HG03066 (cell line): ENCODE results near the gene DPYSL5.
"Not testable (repeated sequence)": the region's sequence is repeated elsewhere in the genome, so short reads cannot be mapped to it uniquely, and the experiment has no call there.

Source experiments
- ATAC-seq: cut with Tn5 transposase; IDR thresholded peaks from one replicate; pipeline ENCODE4 v1.9.1; 2021; ENCODE audit warnings: low read depth; ENCODE audit not compliant: unreplicated experiment

DPYSL5 gene

GRCh38 chr2:26873286-26873983, 25.5 kb downstream of the DPYSL5 start:
- ATAC-seq = no peak

- ATAC-seq = no peak
Measured at GRCh38 chr2:26874514-26874913, 26.6 kb downstream of the DPYSL5 start.

- ATAC-seq = no peak
Measured at GRCh38 chr2:26875065-26875634, 27.2 kb downstream of the DPYSL5 start.

- no peak for ATAC-seq
Measured at GRCh38 chr2:26875808-26876207, 27.9 kb downstream of the DPYSL5 start.

GRCh38 chr2:26876260-26876659, 28.3 kb downstream of the DPYSL5 start:
- no peak for ATAC-seq

- no peak for ATAC-seq
Measured at GRCh38 chr2:26877276-26877675, 29.3 kb downstream of the DPYSL5 start.

GRCh38 chr2:26880161-26880560, 32.2 kb downstream of the DPYSL5 start:
- no peak for ATAC-seq

GRCh38 chr2:26880910-26881435, 33.0 kb downstream of the DPYSL5 start:
- ATAC-seq = no peak

- not testable (repeated sequence) for ATAC-seq
Measured at GRCh38 chr2:26882220-26882619, 34.3 kb downstream of the DPYSL5 start.

GRCh38 chr2:26883956-26884355, 36.0 kb downstream of the DPYSL5 start:
- ATAC-seq = no peak

GRCh38 chr2:26884486-26884885, 36.6 kb downstream of the DPYSL5 start:
- ATAC-seq = no peak

GRCh38 chr2:26885651-26886329, 37.9 kb downstream of the DPYSL5 start:
- ATAC-seq = no peak

GRCh38 chr2:26886736-26887135, 38.8 kb downstream of the DPYSL5 start:
- no peak for ATAC-seq

GRCh38 chr2:26887151-26887550, 39.2 kb downstream of the DPYSL5 start:
- no peak for ATAC-seq

- ATAC-seq = no peak
Measured at GRCh38 chr2:26889796-26890195, 41.9 kb downstream of the DPYSL5 start.

- ATAC-seq = no peak
Measured at GRCh38 chr2:26890341-26891000, 42.5 kb downstream of the DPYSL5 start.

GRCh38 chr2:26892133-26892532, 44.2 kb downstream of the DPYSL5 start:
- ATAC-seq = no peak

- no peak for ATAC-seq
Measured at GRCh38 chr2:26892922-26893524, 45.1 kb downstream of the DPYSL5 start.

GRCh38 chr2:26894136-26894535, 46.2 kb downstream of the DPYSL5 start:
- ATAC-seq = no peak

GRCh38 chr2:26897807-26898479, 50.0 kb downstream of the DPYSL5 start:
- ATAC-seq = no peak
